WI38 (cell line): ENCODE data around the gene ATP13A5.

Experiments
- H3K4me3 ChIP-seq: 2 replicates; pipeline ENCODE4 v1.5.1; 2011; ENCODE audit warnings: low read depth, mild to moderate bottlenecking, control low read depth, low read length
- TF ChIP-seq, protein P1 (sequence below): IDR thresholded peaks from 2 replicates; pipeline ENCODE4 v1.5.1; 2012; ENCODE audit warnings: low read depth, mild to moderate bottlenecking, control low read depth, low read length

ATP13A5 gene

DNA sequence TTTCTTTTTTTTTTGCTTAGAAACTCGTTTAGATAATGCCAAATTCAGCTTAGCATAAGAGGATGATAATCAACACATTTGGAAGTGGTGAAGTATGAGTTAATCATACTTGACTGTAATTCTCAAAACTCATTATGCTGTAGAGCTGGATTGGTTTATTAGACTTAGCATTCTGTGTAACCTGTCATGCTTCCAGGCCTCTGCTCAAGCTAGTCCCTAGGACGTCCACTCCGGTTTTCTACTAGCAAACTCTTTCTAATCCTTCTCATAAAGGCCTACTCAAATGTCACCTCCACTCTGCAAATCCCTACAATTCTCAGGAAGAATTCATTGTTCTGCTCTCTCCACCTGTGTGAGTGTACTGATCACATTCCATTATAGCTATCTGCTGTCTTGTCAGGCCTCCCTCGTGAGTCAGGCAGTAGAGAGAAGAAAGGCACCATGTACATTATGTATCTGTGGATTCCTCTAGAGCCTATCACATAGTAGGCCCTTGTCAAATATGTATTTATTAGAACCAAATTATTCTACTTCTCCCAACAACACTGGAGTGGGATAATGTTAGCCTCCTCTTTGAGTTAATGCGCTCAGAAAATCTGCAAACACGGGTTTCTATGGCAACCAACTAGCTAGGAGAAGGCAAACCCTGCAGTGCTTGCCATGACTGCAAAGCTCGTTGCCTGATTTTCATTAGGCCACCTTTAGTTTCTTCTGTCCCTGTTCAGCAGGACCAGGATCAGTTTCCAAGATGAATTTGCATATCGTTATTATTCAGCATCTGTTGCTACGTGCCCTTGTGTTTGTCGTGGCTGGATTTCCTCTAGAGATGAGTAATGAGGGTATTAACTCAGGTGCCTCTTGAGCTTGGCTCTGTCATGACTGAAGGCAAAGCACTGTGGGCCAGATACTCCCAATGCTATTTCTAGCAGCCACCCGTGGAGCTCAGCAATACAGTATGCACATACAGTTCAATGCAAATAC, 30.7 kb downstream of the ATP13A5 start:
- TF ChIP-seq, protein P1, sequence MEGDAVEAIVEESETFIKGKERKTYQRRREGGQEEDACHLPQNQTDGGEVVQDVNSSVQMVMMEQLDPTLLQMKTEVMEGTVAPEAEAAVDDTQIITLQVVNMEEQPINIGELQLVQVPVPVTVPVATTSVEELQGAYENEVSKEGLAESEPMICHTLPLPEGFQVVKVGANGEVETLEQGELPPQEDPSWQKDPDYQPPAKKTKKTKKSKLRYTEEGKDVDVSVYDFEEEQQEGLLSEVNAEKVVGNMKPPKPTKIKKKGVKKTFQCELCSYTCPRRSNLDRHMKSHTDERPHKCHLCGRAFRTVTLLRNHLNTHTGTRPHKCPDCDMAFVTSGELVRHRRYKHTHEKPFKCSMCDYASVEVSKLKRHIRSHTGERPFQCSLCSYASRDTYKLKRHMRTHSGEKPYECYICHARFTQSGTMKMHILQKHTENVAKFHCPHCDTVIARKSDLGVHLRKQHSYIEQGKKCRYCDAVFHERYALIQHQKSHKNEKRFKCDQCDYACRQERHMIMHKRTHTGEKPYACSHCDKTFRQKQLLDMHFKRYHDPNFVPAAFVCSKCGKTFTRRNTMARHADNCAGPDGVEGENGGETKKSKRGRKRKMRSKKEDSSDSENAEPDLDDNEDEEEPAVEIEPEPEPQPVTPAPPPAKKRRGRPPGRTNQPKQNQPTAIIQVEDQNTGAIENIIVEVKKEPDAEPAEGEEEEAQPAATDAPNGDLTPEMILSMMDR: no peak
- H3K4me3 ChIP-seq: no peak overlapping the region

DNA sequence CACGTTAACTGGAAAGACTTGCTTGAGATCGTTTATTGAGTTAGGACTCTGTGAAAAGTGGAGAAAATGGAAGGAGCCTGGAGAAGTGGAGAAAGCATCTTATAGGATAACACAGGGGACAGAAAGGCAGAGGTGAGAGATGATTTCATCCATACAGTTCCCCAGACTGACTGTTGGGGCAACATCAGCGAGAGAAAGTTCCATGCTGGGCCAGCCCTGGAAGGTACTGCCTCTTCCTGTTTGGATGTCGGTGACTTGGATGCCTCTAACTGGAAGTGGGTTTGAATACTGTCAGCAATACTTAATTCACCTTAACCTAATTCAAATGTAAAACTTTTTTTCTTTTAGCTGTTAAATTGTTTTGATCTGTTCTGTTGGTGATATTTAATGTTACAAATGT, 32.3 kb downstream of the ATP13A5 start:
- H3K4me3 ChIP-seq: no peak overlapping the region
- TF ChIP-seq, protein P1: no peak

DNA sequence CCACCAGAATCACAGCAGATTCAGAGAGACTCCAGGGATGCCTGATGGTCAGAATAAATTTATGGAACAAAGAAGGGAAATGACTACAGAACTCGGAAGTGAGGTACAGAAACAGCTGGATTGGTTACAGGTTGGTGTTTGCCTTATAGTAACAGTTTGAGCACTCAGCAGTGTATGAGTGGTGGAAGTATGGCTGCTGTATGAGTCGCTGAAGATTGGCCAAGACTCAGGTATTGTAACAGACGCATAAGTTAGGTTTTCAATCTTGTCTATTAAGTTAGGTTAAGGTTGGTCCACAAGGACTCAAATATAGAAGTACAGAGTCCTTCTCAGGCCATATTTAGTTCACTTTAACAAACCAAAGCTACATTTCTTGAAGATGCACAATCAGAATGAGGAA, 33.1 kb downstream of the ATP13A5 start:
- no peak overlapping the region for H3K4me3 ChIP-seq
- TF ChIP-seq, protein P1: no peak

DNA sequence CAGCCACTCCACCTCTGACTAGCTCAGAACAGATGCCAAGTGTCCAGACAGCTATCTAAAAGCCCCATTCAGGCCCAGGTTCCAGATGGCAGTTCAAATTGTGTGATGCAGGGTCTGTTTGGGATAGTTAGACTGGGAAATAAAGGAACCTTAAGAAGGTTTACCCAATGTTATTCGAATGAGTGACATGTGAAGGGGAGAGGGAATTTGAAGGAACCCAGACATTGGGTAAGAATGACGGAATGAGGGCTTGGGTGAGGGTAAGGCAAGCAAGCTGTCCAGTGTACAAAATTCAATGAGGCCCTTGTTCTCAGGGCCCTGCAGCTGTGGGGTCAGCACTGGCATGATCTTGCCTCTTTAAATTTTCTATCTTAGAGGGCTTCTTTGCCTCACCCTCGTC, 34.1 kb downstream of the ATP13A5 start:
- TF ChIP-seq, protein P1: no peak
- no peak overlapping the region for H3K4me3 ChIP-seq

DNA sequence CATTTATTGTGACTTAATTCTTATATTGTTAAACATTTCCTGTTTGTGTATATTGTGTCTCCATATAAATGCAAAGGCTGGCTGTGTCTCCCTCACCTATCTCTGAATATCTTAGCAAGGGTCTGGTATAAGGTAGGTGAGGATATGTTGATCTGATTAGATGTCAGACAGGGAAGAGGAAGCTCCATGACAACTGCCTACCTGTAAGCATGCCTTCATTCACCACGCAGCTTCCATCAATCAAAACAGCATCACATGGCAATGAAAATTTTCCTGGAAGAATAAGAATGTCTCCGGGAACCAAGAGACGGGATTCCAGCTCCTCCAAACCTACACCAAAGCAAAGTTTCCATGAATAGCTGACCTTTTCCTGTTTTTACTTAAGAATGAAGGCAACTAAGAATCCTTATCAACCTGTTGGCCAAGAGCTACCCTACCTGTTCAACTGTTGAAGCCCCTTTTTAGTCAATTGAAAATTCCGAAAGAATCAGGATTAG, 34.8 kb downstream of the ATP13A5 start:
- H3K4me3 ChIP-seq: no peak overlapping the region
- TF ChIP-seq, protein P1: no peak

DNA sequence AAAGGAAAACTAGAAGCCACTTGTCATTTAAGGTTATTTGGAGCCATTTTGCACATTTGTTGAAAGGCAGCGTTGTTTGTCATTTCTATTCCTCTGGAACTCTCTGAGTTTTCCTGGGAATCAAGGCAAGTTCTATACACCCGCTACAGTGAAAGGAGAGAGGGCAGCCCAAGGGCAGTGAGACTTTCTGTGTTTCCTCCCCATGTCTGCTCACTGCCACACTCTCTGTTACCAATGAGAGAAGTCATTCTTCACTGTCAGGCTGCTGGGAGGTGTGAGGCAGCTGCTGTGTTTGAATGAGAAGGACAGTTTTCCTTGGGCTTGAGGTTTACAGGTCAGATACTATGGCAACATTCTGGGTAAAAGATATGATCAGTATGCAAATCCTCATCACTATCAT, 36.0 kb downstream of the ATP13A5 start:
- no peak overlapping the region for H3K4me3 ChIP-seq
- TF ChIP-seq, protein P1: no peak

DNA sequence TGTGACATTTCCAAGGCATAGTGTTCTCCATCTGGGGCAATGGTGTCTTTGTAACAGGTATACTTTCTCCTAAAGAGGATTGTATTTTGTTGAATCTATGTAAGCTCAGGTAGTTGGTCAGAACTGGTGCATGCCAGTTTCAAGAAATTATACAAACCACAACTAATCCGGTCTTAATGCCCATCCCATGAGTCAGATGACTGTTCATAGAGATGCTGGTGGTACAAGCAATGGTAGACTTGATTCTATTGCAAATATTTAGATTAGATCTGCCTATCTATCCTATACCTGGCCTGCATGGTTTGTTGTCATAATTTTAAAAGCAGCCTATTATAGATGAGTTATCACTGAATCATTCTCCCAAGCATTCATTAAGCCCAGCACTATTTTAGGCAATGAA, 43.5 kb downstream of the ATP13A5 start:
- TF ChIP-seq, protein P1: no peak
- no peak overlapping the region for H3K4me3 ChIP-seq
